Epithelial cell of proximal tubule (primary cell): Measurements from ENCODE around the gene VCL. TPM values are rescaled to one million over a fixed set of nuclear protein-coding genes. Genes with fewer than 3 reads are reported as not detected.

Source experiments
- DNase-seq: peaks from one replicate; pipeline ENCODE4 v3.0.0-alpha.2; 2011; ENCODE audit warnings: low read depth
- H3K4me3 ChIP-seq: 2 replicates; pipeline ENCODE4 v1.5.1; 2011; ENCODE audit warnings: low read depth, mild to moderate bottlenecking, low read length
- total RNA-seq: library from RNA; depleted of rRNA; stranded (reverse); fragments of >200 nt; gene quantifications from 2 replicates; pipeline ENCODE4 v1.2.3, GENCODE V29; 2015
- TF ChIP-seq, protein P1 (sequence below): conservative IDR thresholded peaks from 2 replicates; pipeline ENCODE4 v1.5.1; 2012; ENCODE audit warnings: low read depth, mild to moderate bottlenecking, low read length

The VCL gene
- total RNA-seq, 1 donor from 2014 or later, result 228 TPM

DNA sequence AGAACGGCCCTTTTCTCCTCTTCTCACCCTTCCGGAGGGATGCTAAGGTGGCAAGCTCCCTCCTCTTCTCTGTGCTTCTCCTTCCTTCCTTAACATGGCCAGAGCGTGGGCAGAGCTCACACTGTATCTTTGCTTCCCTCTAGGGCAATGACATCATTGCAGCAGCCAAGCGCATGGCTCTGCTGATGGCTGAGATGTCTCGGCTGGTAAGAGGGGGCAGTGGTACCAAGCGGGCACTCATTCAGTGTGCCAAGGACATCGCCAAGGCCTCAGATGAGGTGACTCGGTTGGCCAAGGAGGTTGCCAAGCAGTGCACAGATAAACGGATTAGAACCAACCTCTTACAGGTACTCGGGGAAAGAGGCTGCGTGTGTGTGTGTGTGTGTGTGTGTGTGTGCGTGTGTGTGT is 116.1 kb downstream of the VCL start:
- H3K4me3 ChIP-seq, result no peak overlapping the region
- no peak for DNase-seq
- TF ChIP-seq, protein P1, sequence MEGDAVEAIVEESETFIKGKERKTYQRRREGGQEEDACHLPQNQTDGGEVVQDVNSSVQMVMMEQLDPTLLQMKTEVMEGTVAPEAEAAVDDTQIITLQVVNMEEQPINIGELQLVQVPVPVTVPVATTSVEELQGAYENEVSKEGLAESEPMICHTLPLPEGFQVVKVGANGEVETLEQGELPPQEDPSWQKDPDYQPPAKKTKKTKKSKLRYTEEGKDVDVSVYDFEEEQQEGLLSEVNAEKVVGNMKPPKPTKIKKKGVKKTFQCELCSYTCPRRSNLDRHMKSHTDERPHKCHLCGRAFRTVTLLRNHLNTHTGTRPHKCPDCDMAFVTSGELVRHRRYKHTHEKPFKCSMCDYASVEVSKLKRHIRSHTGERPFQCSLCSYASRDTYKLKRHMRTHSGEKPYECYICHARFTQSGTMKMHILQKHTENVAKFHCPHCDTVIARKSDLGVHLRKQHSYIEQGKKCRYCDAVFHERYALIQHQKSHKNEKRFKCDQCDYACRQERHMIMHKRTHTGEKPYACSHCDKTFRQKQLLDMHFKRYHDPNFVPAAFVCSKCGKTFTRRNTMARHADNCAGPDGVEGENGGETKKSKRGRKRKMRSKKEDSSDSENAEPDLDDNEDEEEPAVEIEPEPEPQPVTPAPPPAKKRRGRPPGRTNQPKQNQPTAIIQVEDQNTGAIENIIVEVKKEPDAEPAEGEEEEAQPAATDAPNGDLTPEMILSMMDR, result no peak

DNA sequence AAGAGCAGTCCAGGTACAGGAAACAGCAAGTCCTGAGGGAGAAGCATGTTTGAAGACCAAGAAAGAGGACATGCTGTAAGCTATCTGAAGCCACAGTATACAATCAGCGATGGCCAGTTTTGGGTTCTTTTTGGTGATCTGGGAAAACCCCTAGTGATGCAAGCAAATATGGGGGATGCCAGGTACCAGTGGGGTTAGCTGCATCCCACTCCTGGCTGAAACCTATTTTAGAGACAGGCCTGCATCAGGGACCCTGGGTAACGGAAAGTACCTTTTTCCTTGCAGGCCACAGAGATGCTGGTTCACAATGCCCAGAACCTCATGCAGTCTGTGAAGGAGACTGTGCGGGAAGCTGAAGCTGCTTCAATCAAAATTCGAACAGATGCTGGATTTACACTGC is 119.8 kb downstream of the VCL start:
- TF ChIP-seq, protein P1, result no peak
- no peak for DNase-seq
- no peak overlapping the region for H3K4me3 ChIP-seq

DNA sequence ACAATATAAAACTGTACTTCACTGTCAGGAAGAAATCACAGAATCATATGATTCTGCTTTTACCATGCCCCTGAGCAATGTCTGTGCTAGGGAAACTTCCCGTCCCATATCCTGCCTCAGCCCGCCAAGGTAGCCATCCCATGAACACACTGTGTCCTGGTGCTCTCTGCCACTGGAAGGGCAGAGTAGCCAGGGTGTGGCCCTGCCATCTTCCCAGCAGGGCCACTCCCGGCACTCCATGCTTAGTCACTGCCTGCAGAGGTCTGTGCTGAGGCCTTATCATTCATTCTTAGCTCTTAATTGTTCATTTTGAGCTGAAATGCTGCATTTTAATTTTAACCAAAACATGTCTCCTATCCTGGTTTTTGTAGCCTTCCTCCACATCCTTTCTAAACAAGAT is 120.9 kb downstream of the VCL start:
- no peak for DNase-seq
- no peak overlapping the region for H3K4me3 ChIP-seq
- TF ChIP-seq, protein P1, result no peak

DNA sequence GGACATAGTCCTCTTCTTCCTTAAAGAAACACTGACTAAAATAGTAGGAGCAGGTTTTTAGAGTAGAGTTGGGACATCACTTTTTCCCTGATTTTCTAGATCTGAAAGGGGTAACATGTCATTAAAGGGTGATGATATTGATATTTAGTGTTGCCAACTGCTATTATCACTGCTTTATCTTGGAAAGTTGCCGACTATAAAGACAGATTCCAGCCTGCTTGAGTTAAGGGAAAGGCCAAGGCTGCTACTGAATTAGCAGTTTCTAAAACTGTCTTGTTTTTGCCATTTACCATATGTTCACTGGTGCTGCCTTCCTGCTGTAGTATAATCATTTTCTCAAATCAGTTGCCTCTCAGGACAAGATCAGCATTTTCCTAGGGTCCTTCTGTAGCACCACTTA is 123.0 kb downstream of the VCL start:
- no peak for DNase-seq
- no peak overlapping the region for H3K4me3 ChIP-seq
- TF ChIP-seq, protein P1, result no peak

DNA sequence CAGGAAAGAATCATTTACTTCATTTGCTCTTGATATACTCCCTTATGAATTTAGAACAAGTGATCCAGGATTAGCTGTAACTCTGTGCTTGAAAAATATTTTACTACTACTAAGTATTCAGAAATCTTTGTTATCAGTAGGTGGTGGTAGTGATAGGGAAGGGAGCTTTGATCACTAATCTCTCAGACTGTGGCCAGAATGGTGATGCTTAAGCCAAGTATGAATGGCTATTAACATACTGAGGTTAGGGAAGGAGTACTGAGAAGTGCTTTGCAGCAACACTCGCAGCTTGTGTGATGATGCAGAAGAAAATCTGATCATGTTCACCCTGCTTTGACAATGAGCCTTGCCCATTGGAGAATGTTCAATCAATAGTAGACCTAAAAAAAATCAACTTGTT is 123.5 kb downstream of the VCL start:
- TF ChIP-seq, protein P1, result no peak
- DNase-seq, result no peak
- no peak overlapping the region for H3K4me3 ChIP-seq

DNA sequence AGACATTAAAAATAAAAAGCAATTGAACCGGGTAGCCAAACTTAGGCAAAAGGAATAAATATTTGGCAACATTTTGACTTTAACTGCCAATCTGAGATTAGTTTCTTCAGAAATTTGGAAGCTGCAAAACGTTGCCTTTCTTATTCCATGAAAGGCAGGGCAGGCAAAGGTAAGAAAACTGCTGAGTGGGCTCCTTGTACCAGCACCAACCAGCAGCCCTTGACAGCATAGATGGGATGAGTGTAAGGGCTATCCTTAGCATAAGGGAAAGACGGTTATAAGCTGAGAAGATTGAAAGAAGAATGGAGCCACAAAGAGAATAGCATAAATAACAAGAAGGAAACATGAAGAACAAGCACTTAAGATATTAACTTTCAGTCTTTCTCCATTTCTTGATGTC is 124.1 kb downstream of the VCL start:
- H3K4me3 ChIP-seq, result no peak overlapping the region
- TF ChIP-seq, protein P1, result no peak
- DNase-seq, result no peak

DNA sequence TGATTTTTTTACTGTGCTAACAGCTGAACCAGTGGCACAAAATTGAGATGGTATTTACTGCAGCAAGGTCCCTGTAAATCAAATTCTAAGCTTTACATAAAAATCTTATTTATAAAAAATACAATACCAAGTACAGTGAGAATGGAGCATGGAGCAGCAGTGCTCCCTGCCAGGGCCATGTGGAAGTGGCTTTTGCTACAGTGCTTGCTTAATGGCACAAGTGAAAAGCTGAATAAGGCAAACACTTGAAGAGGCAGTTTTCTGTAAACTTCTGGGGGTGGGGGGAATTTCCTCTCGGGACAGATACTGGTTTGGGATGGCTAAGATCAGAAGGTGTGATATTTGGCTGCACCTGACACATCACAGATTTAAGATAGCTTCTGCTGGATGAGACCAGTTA is 125.2 kb downstream of the VCL start:
- no peak overlapping the region for H3K4me3 ChIP-seq
- TF ChIP-seq, protein P1, result no peak
- no peak for DNase-seq
